ENCODE data around the gene CLDN6. TPM values are rescaled to one million over a fixed set of nuclear protein-coding genes. Genes with fewer than 3 reads are reported as not detected.
A peak's percentile ranks its signal among the peaks of the same experiment; 100 is the strongest.

CLDN6 gene
- total RNA-seq, 1 experiment from 2014 or later: not detected

GRCh38 chr16:3027489-3027795, 9.5 kb upstream of the CLDN6 start:
- peaks cover 4% of the 10 kb centered on the region for H3K79me2 ChIP-seq (ENCODE audit: low read length)
- H3K4me1 ChIP-seq (ENCODE audit: low read length): peaks cover 27% of the 10 kb centered on the region
- no peak overlapping the region for H3K9ac ChIP-seq (ENCODE audit: low read length)
- no peak overlapping the region for H3K27ac ChIP-seq (ENCODE audit: low read length)
- no peak for DNase-seq
- H3K9me3 ChIP-seq (ENCODE audit: low read length): no peaks in the 10 kb centered on the region
- peak overlapping the region; percentile 53 for H3K4me2 ChIP-seq (ENCODE audit: low read depth, low read length, poor library complexity, severe bottlenecking)
- no peaks in the 10 kb centered on the region for H3K9me2 ChIP-seq (replicated peaks; ENCODE audit: insufficient read depth, low read length)
- no peaks in the 10 kb centered on the region for H3K27me3 ChIP-seq (ENCODE audit: low read length)
- no peak overlapping the region for H3K4me3 ChIP-seq (ENCODE audit: low read length)
- H4K20me1 ChIP-seq (ENCODE audit: insufficient read depth, low read depth, low read length): 0 out of 2 replicates have a peak, but pooled peaks cover 12% of the 10 kb centered on the region
- no peaks in the 10 kb centered on the region; the same call in 1 of the 2 replicates for H3K36me3 ChIP-seq (ENCODE audit: insufficient read depth, low read length)
- H2AFZ ChIP-seq (ENCODE audit: low read length): no peak overlapping the region

GRCh38 chr16:3026609-3027488, 8.9 kb upstream of the CLDN6 start:
- Histone ChIP-seq H3K36me3 (ENCODE audit: insufficient read depth, low read length) (no peaks in the 10 kb centered on the region; the same call in 1 of the 2 replicates), H3K4me1 (ENCODE audit: low read length) (peaks cover 33% of the 10 kb centered on the region), H3K4me2 (ENCODE audit: low read depth, low read length, poor library complexity, severe bottlenecking) (no peak overlapping the region), H3K27me3 (ENCODE audit: low read length) (no peaks in the 10 kb centered on the region), H2AFZ (ENCODE audit: low read length) (no peak overlapping the region), H3K9ac (ENCODE audit: low read length) (no peak overlapping the region), H3K9me3 (ENCODE audit: low read length) (no peaks in the 10 kb centered on the region), H3K79me2 (ENCODE audit: low read length) (peaks cover 4% of the 10 kb centered on the region), H3K27ac (ENCODE audit: low read length) (no peak overlapping the region), H3K4me3 (ENCODE audit: low read length) (no peak overlapping the region), H3K9me2 (replicated peaks; ENCODE audit: insufficient read depth, low read length) (no peaks in the 10 kb centered on the region), H4K20me1 (ENCODE audit: insufficient read depth, low read depth, low read length) (0 out of 2 replicates have a peak, but pooled peaks cover 8% of the 10 kb centered on the region)
- no peak for DNase-seq

- Histone ChIP-seq H3K9me2 (replicated peaks; ENCODE audit: insufficient read depth, low read length) (no peaks in the 10 kb centered on the region), H3K9me3 (ENCODE audit: low read length) (no peaks in the 10 kb centered on the region), H3K4me1 (ENCODE audit: low read length) (peaks cover 40% of the 10 kb centered on the region), H4K20me1 (ENCODE audit: insufficient read depth, low read depth, low read length) (0 out of 2 replicates have a peak, but pooled peaks cover 3% of the 10 kb centered on the region), H3K27ac (ENCODE audit: low read length) (no peak overlapping the region), H3K4me3 (ENCODE audit: low read length) (no peak overlapping the region), H3K27me3 (ENCODE audit: low read length) (no peaks in the 10 kb centered on the region), H3K36me3 (ENCODE audit: insufficient read depth, low read length) (no peaks in the 10 kb centered on the region; the same call in 1 of the 2 replicates), H3K9ac (ENCODE audit: low read length) (no peak overlapping the region), H2AFZ (ENCODE audit: low read length) (no peak overlapping the region), H3K79me2 (ENCODE audit: low read length) (peaks cover 4% of the 10 kb centered on the region), H3K4me2 (ENCODE audit: low read depth, low read length, poor library complexity, severe bottlenecking) (no peak overlapping the region)
- no peak for DNase-seq
Observed at GRCh38 chr16:3026003-3026378, 8.0 kb upstream of the CLDN6 start.

- Histone ChIP-seq H2AFZ (ENCODE audit: low read length) (no peak overlapping the region), H3K9me2 (replicated peaks; ENCODE audit: insufficient read depth, low read length) (no peaks in the 10 kb centered on the region), H3K9me3 (ENCODE audit: low read length) (no peaks in the 10 kb centered on the region), H3K4me1 (ENCODE audit: low read length) (peaks cover 47% of the 10 kb centered on the region), H3K36me3 (ENCODE audit: insufficient read depth, low read length) (no peaks in the 10 kb centered on the region; the same call in 1 of the 2 replicates), H3K4me2 (ENCODE audit: low read depth, low read length, poor library complexity, severe bottlenecking) (peak overlapping the region; percentile 82), H3K79me2 (ENCODE audit: low read length) (peaks cover 4% of the 10 kb centered on the region), H4K20me1 (ENCODE audit: insufficient read depth, low read depth, low read length) (0 out of 2 replicates have a peak, but pooled peaks cover 3% of the 10 kb centered on the region), H3K27ac (ENCODE audit: low read length) (no peak overlapping the region), H3K9ac (ENCODE audit: low read length) (no peak overlapping the region; the same call in 1 of the 2 replicates), H3K4me3 (ENCODE audit: low read length) (no peak overlapping the region), H3K27me3 (ENCODE audit: low read length) (no peaks in the 10 kb centered on the region)
- no peak for DNase-seq
Observed at GRCh38 chr16:3025032-3026002, 7.3 kb upstream of the CLDN6 start.

- Histone ChIP-seq H3K4me3 (ENCODE audit: low read length) (peak within 1 kb of the TSS; percentile 70), H2AFZ (ENCODE audit: low read length) (peak within 1 kb of the TSS; percentile 63; the same call in 1 of the 2 replicates), H3K27me3 (ENCODE audit: low read length) (no peaks in the 10 kb centered on the region), H3K9me2 (replicated peaks; ENCODE audit: insufficient read depth, low read length) (no peaks in the 10 kb centered on the region), H3K4me2 (ENCODE audit: low read depth, low read length, poor library complexity, severe bottlenecking) (peak within 1 kb of the TSS; percentile 82), H3K9me3 (ENCODE audit: low read length) (no peaks in the 10 kb centered on the region), H3K9ac (ENCODE audit: low read length) (peak within 1 kb of the TSS; percentile 78), H3K27ac (ENCODE audit: low read length) (peak within 1 kb of the TSS; percentile 66), H3K79me2 (ENCODE audit: low read length) (peaks cover 4% of the 10 kb centered on the region), H4K20me1 (ENCODE audit: insufficient read depth, low read depth, low read length) (0 out of 2 replicates have a peak, but pooled peaks cover 3% of the 10 kb centered on the region), H3K36me3 (ENCODE audit: insufficient read depth, low read length) (no peaks in the 10 kb centered on the region; the same call in 1 of the 2 replicates), H3K4me1 (ENCODE audit: low read length) (peaks cover 50% of the 10 kb centered on the region)
- peak; percentile 99 for DNase-seq
Observed at GRCh38 chr16:3023669-3024478, 5.9 kb upstream of the CLDN6 start, which contains the start of the genes HCFC1R1 and THOC6. Gene HCFC1R1 (minus strand): TSS chr16:3023942. CDS start chr16:3023941, 1 bp downstream. Gene THOC6 (plus strand): TSS chr16:3024035. CDS start chr16:3024327, 292 bp downstream.

GRCh38 chr16:3023415-3023668, 5.4 kb upstream of the CLDN6 start:
- Histone ChIP-seq H3K4me2 (ENCODE audit: low read depth, low read length, poor library complexity, severe bottlenecking) (peak overlapping the region; percentile 82), H2AFZ (ENCODE audit: low read length) (peak overlapping the region; percentile 63; the same call in 1 of the 2 replicates), H3K4me3 (ENCODE audit: low read length) (peak overlapping the region; percentile 70), H3K79me2 (ENCODE audit: low read length) (peaks cover 4% of the 10 kb centered on the region), H3K36me3 (ENCODE audit: insufficient read depth, low read length) (no peaks in the 10 kb centered on the region; the same call in 1 of the 2 replicates), H3K27me3 (ENCODE audit: low read length) (no peaks in the 10 kb centered on the region), H4K20me1 (ENCODE audit: insufficient read depth, low read depth, low read length) (0 out of 2 replicates have a peak, but pooled peaks cover 3% of the 10 kb centered on the region), H3K9me3 (ENCODE audit: low read length) (no peaks in the 10 kb centered on the region), H3K9ac (ENCODE audit: low read length) (peak overlapping the region; percentile 78), H3K27ac (ENCODE audit: low read length) (peak overlapping the region; percentile 66), H3K9me2 (replicated peaks; ENCODE audit: insufficient read depth, low read length) (no peaks in the 10 kb centered on the region), H3K4me1 (ENCODE audit: low read length) (peaks cover 50% of the 10 kb centered on the region)
- DNase-seq: no peak

- Histone ChIP-seq H3K4me3 (ENCODE audit: low read length) (peak overlapping the region; percentile 70), H4K20me1 (ENCODE audit: insufficient read depth, low read depth, low read length) (0 out of 2 replicates have a peak, but pooled peaks cover 3% of the 10 kb centered on the region), H3K79me2 (ENCODE audit: low read length) (peaks cover 4% of the 10 kb centered on the region), H3K4me1 (ENCODE audit: low read length) (peaks cover 48% of the 10 kb centered on the region), H3K4me2 (ENCODE audit: low read depth, low read length, poor library complexity, severe bottlenecking) (peak overlapping the region; percentile 82), H3K27me3 (ENCODE audit: low read length) (no peaks in the 10 kb centered on the region), H3K27ac (ENCODE audit: low read length) (peak overlapping the region; percentile 66), H3K9ac (ENCODE audit: low read length) (peak overlapping the region; percentile 78), H2AFZ (ENCODE audit: low read length) (no peak overlapping the region), H3K9me2 (replicated peaks; ENCODE audit: insufficient read depth, low read length) (no peaks in the 10 kb centered on the region), H3K36me3 (ENCODE audit: insufficient read depth, low read length) (no peaks in the 10 kb centered on the region; the same call in 1 of the 2 replicates), H3K9me3 (ENCODE audit: low read length) (no peaks in the 10 kb centered on the region)
- DNase-seq: peak; percentile 83
Observed at GRCh38 chr16:3022684-3023414, 4.9 kb upstream of the CLDN6 start.

All from Karpas-422 (cell line).